SJSA1 (cell line): ENCODE results near the gene PLCL2. TPM values are rescaled to one million over a fixed set of nuclear protein-coding genes. Genes with fewer than 3 reads are reported as not detected.
A peak's percentile ranks its signal among the peaks of the same experiment; 100 is the strongest.

Experiments used
- DNase-seq, 2 experiments: peaks; one replicate each; pipeline ENCODE4 v3.0.0-alpha.2; 2015 to 2020; ENCODE audit warnings: low spot score in 2 of 2, low read depth in 1 of 2
- H3K27ac ChIP-seq: fragments of 250-450 bp; sonication (Bioruptor Pico); 2 replicates; pipeline ENCODE4 v1.5.1; 2020; ENCODE audit warnings: mild to moderate bottlenecking, moderate library complexity
- H3K27me3 ChIP-seq: fragments of 250-450 bp; sonication (Bioruptor Pico); replicated peaks from 2 replicates; pipeline ENCODE4 v1.5.1; 2020; ENCODE audit warnings: mild to moderate bottlenecking, moderate library complexity
- H3K36me3 ChIP-seq: fragments of 250-450 bp; sonication (Bioruptor Pico); 2 replicates; pipeline ENCODE4 v1.5.1; 2020; ENCODE audit warnings: mild to moderate bottlenecking
- H3K4me1 ChIP-seq: fragments of 250-450 bp; sonication (Bioruptor Pico); replicated peaks from 2 replicates; pipeline ENCODE4 v1.6.1; 2021; ENCODE audit warnings: mild to moderate bottlenecking
- H3K4me3 ChIP-seq: fragments of 250-450 bp; sonication (Bioruptor Pico); 2 replicates; pipeline ENCODE4 v1.5.1; 2020; ENCODE audit warnings: mild to moderate bottlenecking
- H3K9me3 ChIP-seq: fragments of 250-450 bp; sonication (Bioruptor Pico); replicated peaks from 2 replicates; pipeline ENCODE4 v1.5.1; 2020; ENCODE audit warnings: mild to moderate bottlenecking
- total RNA-seq: library from RNA; depleted of rRNA; stranded (reverse); fragments of >200 nt; shearing (Covaris generic); gene quantifications from 2 replicates; pipeline ENCODE4 v1.2.3, GENCODE V29; 2014

The PLCL2 gene
- total RNA-seq, 1 experiment from 2014 or later = 9.3 TPM

- Histone ChIP-seq H3K36me3 (no peaks in the 10 kb centered on the region), H3K27ac (no peak overlapping the region), H3K9me3 (no peaks in the 10 kb centered on the region), H3K4me1 (peaks cover 29% of the 10 kb centered on the region), H3K27me3 (no peaks in the 10 kb centered on the region), H3K4me3 (no peak overlapping the region)
- DNase-seq = no peak
These were observed 153.4 kb downstream of the PLCL2 start for GRCh38 chr3:17038141-17038540.

GRCh38 chr3:17038900-17039553 lies 154.3 kb downstream of the PLCL2 start:
- peaks cover 29% of the 10 kb centered on the region for H3K4me1 ChIP-seq
- no peaks in the 10 kb centered on the region for H3K36me3 ChIP-seq
- no peak overlapping the region for H3K4me3 ChIP-seq
- no peaks in the 10 kb centered on the region for H3K27me3 ChIP-seq
- no peaks in the 10 kb centered on the region for H3K9me3 ChIP-seq
- no peak for DNase-seq
- H3K27ac ChIP-seq = peak overlapping the region; percentile 19; the same call in 1 of the 2 replicates

- Histone ChIP-seq H3K4me3 (no peak overlapping the region), H3K36me3 (no peaks in the 10 kb centered on the region), H3K9me3 (no peaks in the 10 kb centered on the region), H3K4me1 (peaks cover 29% of the 10 kb centered on the region), H3K27ac (peak overlapping the region; percentile 46), H3K27me3 (no peaks in the 10 kb centered on the region)
- DNase-seq = peak; percentile 56 to 84
These were observed 154.8 kb downstream of the PLCL2 start for GRCh38 chr3:17039594-17039993.

- H3K4me1 ChIP-seq = peaks cover 29% of the 10 kb centered on the region
- peak overlapping the region; percentile 46 for H3K27ac ChIP-seq
- H3K9me3 ChIP-seq = no peaks in the 10 kb centered on the region
- H3K4me3 ChIP-seq = no peak overlapping the region
- DNase-seq = no peak
- H3K27me3 ChIP-seq = no peaks in the 10 kb centered on the region
- H3K36me3 ChIP-seq = no peaks in the 10 kb centered on the region
These were observed 155.7 kb downstream of the PLCL2 start for GRCh38 chr3:17040322-17040989.

GRCh38 chr3:17040990-17041377 lies 156.2 kb downstream of the PLCL2 start:
- no peaks in the 10 kb centered on the region for H3K9me3 ChIP-seq
- no peaks in the 10 kb centered on the region for H3K36me3 ChIP-seq
- peaks cover 29% of the 10 kb centered on the region for H3K4me1 ChIP-seq
- no peak overlapping the region for H3K4me3 ChIP-seq
- H3K27ac ChIP-seq = peak overlapping the region; percentile 46
- DNase-seq = no peak
- no peaks in the 10 kb centered on the region for H3K27me3 ChIP-seq

GRCh38 chr3:17044855-17045254 lies 160.1 kb downstream of the PLCL2 start:
- no peaks in the 10 kb centered on the region for H3K27me3 ChIP-seq
- H3K4me3 ChIP-seq = no peak overlapping the region
- H3K27ac ChIP-seq = no peak overlapping the region
- peaks cover 17% of the 10 kb centered on the region for H3K4me1 ChIP-seq
- no peak for DNase-seq
- H3K36me3 ChIP-seq = no peaks in the 10 kb centered on the region
- no peaks in the 10 kb centered on the region for H3K9me3 ChIP-seq

GRCh38 chr3:17045705-17046104 lies 160.9 kb downstream of the PLCL2 start:
- H3K4me3 ChIP-seq = no peak overlapping the region
- H3K4me1 ChIP-seq = peaks cover 8% of the 10 kb centered on the region
- no peak for DNase-seq
- no peak overlapping the region for H3K27ac ChIP-seq
- H3K9me3 ChIP-seq = no peaks in the 10 kb centered on the region
- H3K27me3 ChIP-seq = no peaks in the 10 kb centered on the region
- H3K36me3 ChIP-seq = no peaks in the 10 kb centered on the region

GRCh38 chr3:17046623-17047022 lies 161.9 kb downstream of the PLCL2 start:
- H3K36me3 ChIP-seq = no peaks in the 10 kb centered on the region
- H3K4me3 ChIP-seq = no peak overlapping the region
- H3K9me3 ChIP-seq = no peaks in the 10 kb centered on the region
- H3K27me3 ChIP-seq = no peaks in the 10 kb centered on the region
- DNase-seq = no peak
- H3K4me1 ChIP-seq = no peaks in the 10 kb centered on the region
- no peak overlapping the region for H3K27ac ChIP-seq

GRCh38 chr3:17047162-17047561 lies 162.4 kb downstream of the PLCL2 start:
- no peaks in the 10 kb centered on the region for H3K27me3 ChIP-seq
- DNase-seq = no peak
- H3K36me3 ChIP-seq = no peaks in the 10 kb centered on the region
- H3K4me1 ChIP-seq = no peaks in the 10 kb centered on the region
- no peaks in the 10 kb centered on the region for H3K9me3 ChIP-seq
- no peak overlapping the region for H3K27ac ChIP-seq
- H3K4me3 ChIP-seq = no peak overlapping the region

GRCh38 chr3:17047894-17048293 lies 163.1 kb downstream of the PLCL2 start:
- H3K27me3 ChIP-seq = no peaks in the 10 kb centered on the region
- H3K9me3 ChIP-seq = no peaks in the 10 kb centered on the region
- H3K36me3 ChIP-seq = no peaks in the 10 kb centered on the region; the same call in 1 of the 2 replicates
- no peak for DNase-seq
- H3K4me3 ChIP-seq = no peak overlapping the region
- H3K27ac ChIP-seq = no peak overlapping the region
- no peaks in the 10 kb centered on the region for H3K4me1 ChIP-seq

- no peak overlapping the region for H3K27ac ChIP-seq
- no peaks in the 10 kb centered on the region; the same call in 1 of the 2 replicates for H3K36me3 ChIP-seq
- no peak for DNase-seq
- no peaks in the 10 kb centered on the region for H3K27me3 ChIP-seq
- no peaks in the 10 kb centered on the region for H3K9me3 ChIP-seq
- no peak overlapping the region for H3K4me3 ChIP-seq
- H3K4me1 ChIP-seq = peaks cover 4% of the 10 kb centered on the region
These were observed 165.3 kb downstream of the PLCL2 start for GRCh38 chr3:17050071-17050470.

- Histone ChIP-seq H3K4me1 (peaks cover 8% of the 10 kb centered on the region), H3K9me3 (no peaks in the 10 kb centered on the region), H3K4me3 (no peak overlapping the region), H3K36me3 (no peaks in the 10 kb centered on the region; the same call in 1 of the 2 replicates), H3K27ac (no peak overlapping the region), H3K27me3 (no peaks in the 10 kb centered on the region)
- DNase-seq = no peak
These were observed 165.8 kb downstream of the PLCL2 start for GRCh38 chr3:17050506-17050905.

- DNase-seq = no peak
- Histone ChIP-seq H3K27ac (no peak overlapping the region), H3K4me3 (no peak overlapping the region), H3K27me3 (no peaks in the 10 kb centered on the region), H3K9me3 (no peaks in the 10 kb centered on the region), H3K36me3 (no peaks in the 10 kb centered on the region; the same call in 1 of the 2 replicates), H3K4me1 (peaks cover 11% of the 10 kb centered on the region)
These were observed 167.6 kb downstream of the PLCL2 start for GRCh38 chr3:17052363-17052762.

GRCh38 chr3:17054301-17054981 lies 169.7 kb downstream of the PLCL2 start:
- Histone ChIP-seq H3K9me3 (no peaks in the 10 kb centered on the region), H3K27me3 (no peaks in the 10 kb centered on the region)

More at GRCh38 chr3:17054301-17054981, 169.7 kb downstream of the PLCL2 start:
- H3K27ac ChIP-seq = no peak overlapping the region
- H3K4me1 ChIP-seq = peaks cover 11% of the 10 kb centered on the region
- H3K4me3 ChIP-seq = no peak overlapping the region
- no peak for DNase-seq
- H3K36me3 ChIP-seq = no peaks in the 10 kb centered on the region; the same call in 1 of the 2 replicates
